Right lobe of liver (tissue), 4 donors: ENCODE measurements around the gene ALPL.

ENCODE experiments used
- POLR2A ChIP-seq: fragments of 450-650 bp; IDR thresholded peaks from one replicate; pipeline ENCODE4 v1.6.1; 2017; ENCODE audit warnings: antibody characterized with exemption, mild to moderate bottlenecking
- TF ChIP-seq, protein P1 (sequence below), 4 donors: fragments of 200-600 bp in 3 of 4; fragments of 450-650 bp in 1 of 4; IDR thresholded peaks; one replicate each; pipeline versions ENCODE4 v1.5.1 to v1.8.0; 2016 to 2022; ENCODE audit warnings: antibody characterized with exemption in 4 of 4, mild to moderate bottlenecking in 2 of 4
- donor health status: DM: no; HTN: no; CAD: no.
- donor health status: DM: no; HTN: no; CAD: no.
- donor health status: DM: no; HTN: yes; CAD: no.

- TF ChIP-seq, protein P1, sequence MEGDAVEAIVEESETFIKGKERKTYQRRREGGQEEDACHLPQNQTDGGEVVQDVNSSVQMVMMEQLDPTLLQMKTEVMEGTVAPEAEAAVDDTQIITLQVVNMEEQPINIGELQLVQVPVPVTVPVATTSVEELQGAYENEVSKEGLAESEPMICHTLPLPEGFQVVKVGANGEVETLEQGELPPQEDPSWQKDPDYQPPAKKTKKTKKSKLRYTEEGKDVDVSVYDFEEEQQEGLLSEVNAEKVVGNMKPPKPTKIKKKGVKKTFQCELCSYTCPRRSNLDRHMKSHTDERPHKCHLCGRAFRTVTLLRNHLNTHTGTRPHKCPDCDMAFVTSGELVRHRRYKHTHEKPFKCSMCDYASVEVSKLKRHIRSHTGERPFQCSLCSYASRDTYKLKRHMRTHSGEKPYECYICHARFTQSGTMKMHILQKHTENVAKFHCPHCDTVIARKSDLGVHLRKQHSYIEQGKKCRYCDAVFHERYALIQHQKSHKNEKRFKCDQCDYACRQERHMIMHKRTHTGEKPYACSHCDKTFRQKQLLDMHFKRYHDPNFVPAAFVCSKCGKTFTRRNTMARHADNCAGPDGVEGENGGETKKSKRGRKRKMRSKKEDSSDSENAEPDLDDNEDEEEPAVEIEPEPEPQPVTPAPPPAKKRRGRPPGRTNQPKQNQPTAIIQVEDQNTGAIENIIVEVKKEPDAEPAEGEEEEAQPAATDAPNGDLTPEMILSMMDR (IDR thresholded peaks at IDR 0.05): no peak
- TF ChIP-seq POLR2A: no peak
These were observed 96.9 kb downstream of the ALPL start for GRCh38 chr1:21605964-21606705.
